HCT116 (cell line): Measurements from ENCODE around the gene RAB3C. TPM values are rescaled to one million over a fixed set of nuclear protein-coding genes. Genes with fewer than 3 reads are reported as not detected.

Experiments
- ATAC-seq: fragments of 200-7000 bp; cut with Tn5 transposase; 2 replicates; pipeline ENCODE4 v1.9.1; 2020; ENCODE audit warnings: mild to moderate bottlenecking, moderate library complexity
- BruUV-seq: library from RNA; stranded (reverse); fragments of 400-500 nt; replicated peaks from 2 replicates; lab custom pipeline; 2021; lab: Mats Ljungman, UMichigan
- CTCF ChIA-PET: fragments of 300-600 bp; sonication (Branson Sonifier 250); formaldehyde crosslinking; loops from one replicate; lab custom pipeline; 2021; ENCODE audit warnings: antibody characterized with exemption; lab: Charles Lee
- POLR2A ChIA-PET: fragments of 300-600, 350-600 bp; sonication (Branson Sonifier 250); formaldehyde crosslinking; loops from one replicate; lab custom pipeline; 2021; ENCODE audit warnings: antibody characterized with exemption; lab: Charles Lee
- RAD21 ChIA-PET, 2 experiments: fragments of 300-600 bp; sonication (Branson Sonifier 250); formaldehyde crosslinking; loops; one replicate each; lab custom pipeline; 2023; ENCODE audit warnings: low total read pairs in 2 of 2; ENCODE audit not compliant: uncharacterized antibody in 2 of 2, unreplicated experiment in 2 of 2, low non-redundant PET in 1 of 2; lab: Charles Lee
- DNase-seq: peaks from one replicate; pipeline ENCODE4 v3.0.0-alpha.2; 2010; ENCODE audit warnings: low read depth, low spot score
- H2AFZ ChIP-seq: fragments of 200-600 bp; shearing (Covaris generic), sonication (generic); 2 replicates; pipeline ENCODE4 v1.6.1; 2017; ENCODE audit warnings: low read depth, mixed run types, mixed read lengths, antibody characterized with exemption, low read length; ENCODE audit not compliant: poor library complexity, severe bottlenecking
- H3K27ac ChIP-seq: 2 replicates; pipeline ENCODE4 v1.5.1; 2012; ENCODE audit warnings: low read depth, low read length
- H3K27me3 ChIP-seq: fragments of 200-600 bp; sonication (generic); 2 replicates; pipeline ENCODE4 v1.6.1; 2016; ENCODE audit warnings: mixed run types, low read length, mixed read lengths; ENCODE audit not compliant: insufficient read depth
- H3K36me3 ChIP-seq, 2 experiments: fragments of 200-500 bp in 1 of 2; fragments of 200-600 bp in 1 of 2; sonication (Bioruptor generic) in 1 of 2; sonication (generic) in 1 of 2; 2 replicates each; pipeline versions ENCODE4 v1.5.1 to v1.6.1; 2014 to 2016; ENCODE audit warnings: low read length in 2 of 2, inconsistent platforms in 1 of 2, mixed read lengths in 1 of 2, mixed run types in 1 of 2; ENCODE audit not compliant: insufficient read depth in 2 of 2, control insufficient read depth in 1 of 2
- H3K4me1 ChIP-seq, 2 experiments: fragments of 200-600 bp in 1 of 2; sonication (generic) in 1 of 2; 2 replicates each; pipeline versions ENCODE4 v1.5.1 to v1.6.1; 2012 to 2017; ENCODE audit warnings: low read length in 2 of 2, inconsistent platforms in 1 of 2, mild to moderate bottlenecking in 1 of 2, mixed read lengths in 1 of 2, mixed run types in 1 of 2, moderate library complexity in 1 of 2; ENCODE audit not compliant: insufficient read depth in 2 of 2, control insufficient read depth in 1 of 2
- H3K4me2 ChIP-seq: fragments of 200-600 bp; sonication (generic); 2 replicates; pipeline ENCODE4 v1.6.1; 2017; ENCODE audit warnings: mixed run types, low read length, mixed read lengths
- H3K4me3 ChIP-seq, 2 experiments: fragments of 200-600 bp in 1 of 2; sonication (generic) in 1 of 2; replicated peaks in 1 of 2; 2 replicates each; pipeline ENCODE4 v1.5.1; 2011 to 2016; ENCODE audit warnings: low read length in 2 of 2, control low read depth in 1 of 2, low read depth in 1 of 2, mild to moderate bottlenecking in 1 of 2, mixed read lengths in 1 of 2, mixed run types in 1 of 2
- H3K79me2 ChIP-seq: fragments of 200-600 bp; sonication (generic); 2 replicates; pipeline ENCODE4 v1.6.1; 2017; ENCODE audit warnings: mild to moderate bottlenecking, mixed run types, low read length, moderate library complexity, mixed read lengths; ENCODE audit not compliant: insufficient read depth
- H3K9ac ChIP-seq: fragments of 200-600 bp; sonication (generic); 2 replicates; pipeline ENCODE4 v1.6.1; 2016; ENCODE audit warnings: low read length, mixed read lengths
- H3K9me2 ChIP-seq: fragments of 200-600 bp; sonication (generic), shearing (Covaris generic); 2 replicates; pipeline ENCODE4 v1.6.1; 2017; ENCODE audit warnings: mixed run types, mild to moderate bottlenecking, moderate library complexity; ENCODE audit not compliant: insufficient read depth
- H3K9me3 ChIP-seq, 2 experiments: fragments of 200-500 bp in 1 of 2; fragments of 200-600 bp in 1 of 2; sonication (Bioruptor generic) in 1 of 2; sonication (generic) in 1 of 2; 2 replicates each; pipeline ENCODE4 v1.6.1; 2014 to 2017; ENCODE audit warnings: low read length in 2 of 2, mixed read lengths in 2 of 2, inconsistent platforms in 1 of 2, low read depth in 1 of 2, mild to moderate bottlenecking in 1 of 2, mixed run types in 1 of 2, moderate library complexity in 1 of 2; ENCODE audit not compliant: control insufficient read depth in 1 of 2, insufficient read depth in 1 of 2
- H4K20me1 ChIP-seq: fragments of 200-600 bp; sonication (generic), shearing (Covaris generic); 2 replicates; pipeline ENCODE4 v1.6.1; 2017; ENCODE audit warnings: mixed run types, mild to moderate bottlenecking, moderate library complexity; ENCODE audit not compliant: insufficient read depth
- ATF3 ChIP-seq: IDR thresholded peaks from 2 replicates; pipeline ENCODE4 v1.6.1; 2012
- CEBPB ChIP-seq: IDR thresholded peaks from 2 replicates; pipeline ENCODE4 v1.6.1; 2012; ENCODE audit warnings: low read depth
- EGR1 ChIP-seq: IDR thresholded peaks from 2 replicates; pipeline ENCODE4 v1.6.1; 2012; ENCODE audit warnings: low read depth
- ELF1 ChIP-seq: IDR thresholded peaks from 2 replicates; pipeline ENCODE4 v1.6.1; 2012; ENCODE audit warnings: low read depth, borderline replicate concordance
- EZH2phosphoT487 ChIP-seq: fragments of 200-600 bp; IDR thresholded peaks from 2 replicates; pipeline ENCODE4 v1.6.1; 2018; ENCODE audit warnings: antibody characterized with exemption, borderline replicate concordance
- FOSL1 ChIP-seq: IDR thresholded peaks from 2 replicates; pipeline ENCODE4 v1.6.1; 2012; ENCODE audit warnings: low read depth
- MAX ChIP-seq: IDR thresholded peaks from 2 replicates; pipeline ENCODE4 v1.6.1; 2012
- POLR2A ChIP-seq: IDR thresholded peaks from 2 replicates; pipeline ENCODE4 v1.7.0; 2011; ENCODE audit warnings: borderline replicate concordance; ENCODE audit not compliant: insufficient read depth, insufficient read length; ENCODE audit errors: extremely low read depth
- POLR2AphosphoS5 ChIP-seq: IDR thresholded peaks from 2 replicates; pipeline ENCODE4 v1.6.1; 2011; ENCODE audit warnings: mild to moderate bottlenecking, low read depth, low read length, moderate library complexity
- RAD21 ChIP-seq: IDR thresholded peaks from 2 replicates; pipeline ENCODE4 v1.6.1; 2012; ENCODE audit warnings: low read depth, mild to moderate bottlenecking
- REST ChIP-seq: IDR thresholded peaks from 2 replicates; pipeline ENCODE4 v1.6.1; 2012; ENCODE audit warnings: low read depth
- SP1 ChIP-seq: IDR thresholded peaks from 2 replicates; pipeline ENCODE4 v1.6.1; 2012; ENCODE audit warnings: low read depth
- TCF7L2 ChIP-seq: IDR thresholded peaks from 2 replicates; pipeline ENCODE4 v1.7.0; 2011; ENCODE audit warnings: borderline replicate concordance, inconsistent platforms; ENCODE audit not compliant: insufficient read depth, insufficient read length; ENCODE audit errors: extremely low read depth
- YY1 ChIP-seq: IDR thresholded peaks from 2 replicates; pipeline ENCODE4 v1.6.1; 2011; ENCODE audit warnings: low read length, low read depth, moderate library complexity, mild to moderate bottlenecking; ENCODE audit not compliant: insufficient replicate concordance; ENCODE audit errors: extremely low read depth
- ZBTB33 ChIP-seq: IDR thresholded peaks from 2 replicates; pipeline ENCODE4 v1.6.1; 2011; ENCODE audit warnings: mild to moderate bottlenecking, low read length, moderate library complexity; ENCODE audit not compliant: insufficient replicate concordance; ENCODE audit errors: extremely low read depth
- ZFX ChIP-seq: fragments of 450-650 bp; IDR thresholded peaks from 2 replicates; pipeline ENCODE4 v1.6.1; 2017
- ZNF274 ChIP-seq: fragments of 200-500 bp; sonication (Bioruptor generic); IDR thresholded peaks from 2 replicates; pipeline ENCODE4 v1.6.1; 2014; ENCODE audit warnings: mild to moderate bottlenecking, low read depth, low read length, inconsistent platforms
- intact Hi-C: fragments of 100-400 bp; cut with micrococcal nuclease; formaldehyde crosslinking; loops from 2 replicates; pipeline ENCODE4 v1.10.0; 2022
- total RNA-seq: library from RNA; stranded (reverse); gene quantifications from one replicate; pipeline ENCODE4 v1.2.1, GENCODE V29; 2021; ENCODE audit not compliant: unreplicated experiment

RAB3C gene
- total RNA-seq, 1 experiment from 2014 or later = not detected

GRCh38 chr5:58544195-58544594 is 38.7 kb upstream of the RAB3C start:
- no peaks in the 10 kb centered on the region for H3K27me3 ChIP-seq
- no peaks in the 10 kb centered on the region for H3K36me3 ChIP-seq
- ATAC-seq = no peak
- H4K20me1 ChIP-seq = no peaks in the 10 kb centered on the region
- no peak overlapping the region for H3K4me3 ChIP-seq
- H3K9ac ChIP-seq = no peak overlapping the region
- BruUV-seq = no TSS peak
- ChIA-PET RAD21 (no interaction called here), CTCF (no interaction called here), POLR2A (no interaction called here)
- no peaks in the 10 kb centered on the region for H3K9me3 ChIP-seq
- no peak overlapping the region for H2AFZ ChIP-seq
- DNase-seq = no peak
- H3K27ac ChIP-seq = no peak overlapping the region
- no peak for TF ChIP-seq ZFX
- no peak for TF ChIP-seq EGR1
- no peak for TF ChIP-seq TCF7L2
- no peak for TF ChIP-seq POLR2A
- no peak for TF ChIP-seq ELF1
- TF ChIP-seq FOSL1 = no peak
- no peak for TF ChIP-seq EZH2phosphoT487
- TF ChIP-seq RAD21 = no peak
- TF ChIP-seq CEBPB = no peak
- no peak for TF ChIP-seq ZBTB33
- no peak for TF ChIP-seq YY1
- no peak for TF ChIP-seq MAX
- TF ChIP-seq REST = no peak
- no peak for TF ChIP-seq ZNF274
- no peak for TF ChIP-seq SP1
- TF ChIP-seq ATF3 = no peak
- TF ChIP-seq POLR2AphosphoS5 = no peak
- no peaks in the 10 kb centered on the region; a peak in 1 of 4 replicates for H3K4me1 ChIP-seq
- H3K4me2 ChIP-seq = no peak overlapping the region
- intact Hi-C loops = no loop called here
- no peaks in the 10 kb centered on the region for H3K9me2 ChIP-seq
- no peaks in the 10 kb centered on the region for H3K79me2 ChIP-seq
